Progenitor cell of endocrine pancreas (in vitro differentiated cells): ENCODE data around the gene ROR2. TPM values are rescaled to one million over a fixed set of nuclear protein-coding genes. Genes with fewer than 3 reads are reported as not detected.

Experiments used
- DNase-seq: peaks from one replicate; pipeline ENCODE4 v3.0.0; 2021; ENCODE audit warnings: low spot score; ENCODE audit not compliant: unreplicated experiment
- H3K27ac Mint-ChIP-seq: 2 replicates; pipeline ENCODE4 v1.8.0; 2021; ENCODE audit warnings: mild to moderate bottlenecking, moderate library complexity, mixed read lengths
- H3K27me3 Mint-ChIP-seq: 2 replicates; pipeline ENCODE4 v1.8.0; 2021; ENCODE audit warnings: mixed read lengths
- H3K36me3 Mint-ChIP-seq: 2 replicates; pipeline ENCODE4 v1.8.0; 2022; ENCODE audit warnings: mixed read lengths; ENCODE audit not compliant: insufficient read depth
- H3K4me1 Mint-ChIP-seq: 2 replicates; pipeline ENCODE4 v1.8.0; 2021; ENCODE audit warnings: low read depth, mixed read lengths
- H3K4me3 Mint-ChIP-seq: 2 replicates; pipeline ENCODE4 v1.8.0; 2021; ENCODE audit warnings: low read depth, mild to moderate bottlenecking, moderate library complexity, mixed read lengths
- H3K9me3 Mint-ChIP-seq: 2 replicates; pipeline ENCODE4 v1.8.0; 2021; ENCODE audit warnings: low read depth, mixed read lengths
- total RNA-seq: library from RNA; stranded (reverse); gene quantifications from 2 replicates; pipeline ENCODE4 v1.2.1, GENCODE V29; 2021
- TF ChIP-seq, protein P1 (sequence below): fragments of 200-600 bp; sonication (generic); IDR thresholded peaks from one replicate; pipeline ENCODE4 v1.5.0; 2021; ENCODE audit warnings: antibody characterized with exemption, mild to moderate bottlenecking; ENCODE audit not compliant: unreplicated experiment

The ROR2 gene
- total RNA-seq, 1 donor from 2014 or later: 23.6 TPM

DNA sequence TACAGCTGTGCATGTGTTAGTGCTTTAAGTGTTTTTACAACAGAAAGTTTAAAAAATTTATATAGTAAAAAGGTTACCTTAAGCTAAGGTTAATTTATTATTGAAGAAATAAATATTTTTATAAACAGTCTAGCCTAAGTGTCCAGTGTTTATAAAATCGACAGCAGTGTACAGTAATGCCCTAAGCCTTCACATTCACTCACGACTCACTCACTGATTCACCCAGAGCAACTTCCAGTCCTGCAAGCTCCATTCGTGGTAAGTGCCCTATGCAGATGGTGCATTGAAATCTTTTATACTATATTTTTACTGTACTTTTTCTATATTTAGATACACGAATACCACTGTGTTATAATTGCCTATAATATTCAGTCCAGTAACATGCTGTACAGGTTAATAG is 159.1 kb downstream of the ROR2 start:
- Mint-ChIP-seq H3K27ac (no peak overlapping the region), H3K4me1 (peaks cover 14% of the 10 kb centered on the region), H3K4me3 (no peak overlapping the region), H3K27me3 (no peaks in the 10 kb centered on the region), H3K9me3 (peaks cover 10% of the 10 kb centered on the region), H3K36me3 (peaks cover 5% of the 10 kb centered on the region)
- no peak for DNase-seq
- TF ChIP-seq, protein P1, sequence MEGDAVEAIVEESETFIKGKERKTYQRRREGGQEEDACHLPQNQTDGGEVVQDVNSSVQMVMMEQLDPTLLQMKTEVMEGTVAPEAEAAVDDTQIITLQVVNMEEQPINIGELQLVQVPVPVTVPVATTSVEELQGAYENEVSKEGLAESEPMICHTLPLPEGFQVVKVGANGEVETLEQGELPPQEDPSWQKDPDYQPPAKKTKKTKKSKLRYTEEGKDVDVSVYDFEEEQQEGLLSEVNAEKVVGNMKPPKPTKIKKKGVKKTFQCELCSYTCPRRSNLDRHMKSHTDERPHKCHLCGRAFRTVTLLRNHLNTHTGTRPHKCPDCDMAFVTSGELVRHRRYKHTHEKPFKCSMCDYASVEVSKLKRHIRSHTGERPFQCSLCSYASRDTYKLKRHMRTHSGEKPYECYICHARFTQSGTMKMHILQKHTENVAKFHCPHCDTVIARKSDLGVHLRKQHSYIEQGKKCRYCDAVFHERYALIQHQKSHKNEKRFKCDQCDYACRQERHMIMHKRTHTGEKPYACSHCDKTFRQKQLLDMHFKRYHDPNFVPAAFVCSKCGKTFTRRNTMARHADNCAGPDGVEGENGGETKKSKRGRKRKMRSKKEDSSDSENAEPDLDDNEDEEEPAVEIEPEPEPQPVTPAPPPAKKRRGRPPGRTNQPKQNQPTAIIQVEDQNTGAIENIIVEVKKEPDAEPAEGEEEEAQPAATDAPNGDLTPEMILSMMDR: no peak

DNA sequence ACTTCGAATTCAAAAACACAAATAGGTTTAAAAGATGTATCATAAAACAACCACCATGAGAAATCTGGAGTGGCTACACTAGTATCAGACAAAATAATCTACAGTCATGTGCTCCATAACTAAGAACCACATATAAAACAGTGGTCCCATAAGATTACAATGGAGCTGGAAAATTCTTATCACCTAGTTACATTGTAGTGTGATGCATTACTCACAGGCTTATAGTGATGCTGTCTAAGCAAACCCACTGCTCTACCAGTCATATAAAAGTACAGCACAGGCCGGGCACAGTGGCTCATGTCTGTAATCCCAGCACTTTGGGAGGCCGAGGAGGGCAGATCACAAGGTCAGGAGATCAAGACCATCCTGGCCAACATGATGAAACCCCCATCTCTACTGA is 160.1 kb downstream of the ROR2 start:
- Mint-ChIP-seq H3K4me1 (peaks cover 12% of the 10 kb centered on the region), H3K4me3 (no peak overlapping the region), H3K27ac (no peak overlapping the region), H3K36me3 (peaks cover 6% of the 10 kb centered on the region), H3K9me3 (peaks cover 10% of the 10 kb centered on the region), H3K27me3 (no peaks in the 10 kb centered on the region)
- TF ChIP-seq, protein P1: no peak
- no peak for DNase-seq

DNA sequence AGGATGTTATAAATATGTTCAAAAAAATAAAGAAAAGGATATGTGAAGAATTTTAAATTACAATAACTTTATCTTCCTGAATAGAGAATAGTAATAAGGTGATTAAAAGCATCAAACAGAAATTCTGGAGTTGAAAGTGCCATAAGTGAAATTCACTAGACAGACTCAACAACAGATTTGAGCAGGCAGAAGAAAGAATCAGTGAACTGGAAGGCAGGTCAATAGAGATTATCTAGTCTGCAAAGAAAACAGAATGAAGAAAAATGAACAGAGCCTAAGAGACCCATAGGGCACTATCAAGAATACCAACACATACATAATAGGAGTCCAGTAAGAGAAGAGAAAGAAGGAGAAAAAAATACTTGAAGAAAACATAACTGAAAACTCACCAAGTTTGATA is 162.1 kb downstream of the ROR2 start:
- peaks cover 19% of the 10 kb centered on the region for H3K4me1 Mint-ChIP-seq
- no peak overlapping the region for H3K27ac Mint-ChIP-seq
- peaks cover 10% of the 10 kb centered on the region for H3K9me3 Mint-ChIP-seq
- no peak overlapping the region for H3K4me3 Mint-ChIP-seq
- no peak for DNase-seq
- no peaks in the 10 kb centered on the region for H3K27me3 Mint-ChIP-seq
- peaks cover 6% of the 10 kb centered on the region for H3K36me3 Mint-ChIP-seq
- TF ChIP-seq, protein P1: no peak

DNA sequence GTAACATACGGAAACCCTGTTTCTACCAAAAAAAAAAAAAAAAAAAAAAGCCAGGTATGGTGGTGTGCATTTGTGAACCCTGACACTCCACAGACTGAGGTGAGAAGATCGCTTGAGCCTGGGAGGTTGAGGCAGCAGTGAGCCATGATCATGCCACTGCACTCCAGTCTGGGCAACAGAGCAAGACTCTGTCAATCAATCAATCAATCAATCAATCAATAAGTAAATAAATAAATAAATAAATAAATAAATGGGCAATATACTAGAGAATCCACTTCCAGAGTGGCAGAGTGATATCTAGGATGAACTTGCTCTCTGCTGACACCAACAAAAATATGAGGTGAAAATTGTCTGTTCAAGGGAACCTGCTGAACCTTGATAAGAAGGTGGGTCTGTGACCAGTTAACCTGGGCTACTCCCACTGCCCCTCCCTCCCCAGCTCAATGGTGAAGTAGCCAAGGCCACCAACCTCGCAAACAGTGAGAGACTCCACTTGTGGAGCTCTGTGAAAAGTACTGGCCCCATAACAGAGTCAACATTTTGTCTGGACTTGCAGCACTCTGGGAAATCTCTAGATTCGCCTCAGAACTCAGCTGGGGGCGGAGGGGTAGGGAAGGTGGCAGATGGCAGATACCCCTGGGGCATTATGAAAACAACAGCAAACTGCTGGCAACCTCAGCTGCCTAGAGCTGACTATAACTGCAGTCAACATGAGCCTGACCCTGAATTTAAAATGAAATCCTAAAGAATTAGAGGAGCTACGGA is 163.7 kb downstream of the ROR2 start:
- Mint-ChIP-seq H3K27me3 (no peaks in the 10 kb centered on the region), H3K36me3 (peaks cover 6% of the 10 kb centered on the region), H3K27ac (no peak overlapping the region), H3K4me1 (peaks cover 23% of the 10 kb centered on the region), H3K4me3 (no peak overlapping the region), H3K9me3 (peaks cover 10% of the 10 kb centered on the region)
- TF ChIP-seq, protein P1: no peak
- DNase-seq: no peak

DNA sequence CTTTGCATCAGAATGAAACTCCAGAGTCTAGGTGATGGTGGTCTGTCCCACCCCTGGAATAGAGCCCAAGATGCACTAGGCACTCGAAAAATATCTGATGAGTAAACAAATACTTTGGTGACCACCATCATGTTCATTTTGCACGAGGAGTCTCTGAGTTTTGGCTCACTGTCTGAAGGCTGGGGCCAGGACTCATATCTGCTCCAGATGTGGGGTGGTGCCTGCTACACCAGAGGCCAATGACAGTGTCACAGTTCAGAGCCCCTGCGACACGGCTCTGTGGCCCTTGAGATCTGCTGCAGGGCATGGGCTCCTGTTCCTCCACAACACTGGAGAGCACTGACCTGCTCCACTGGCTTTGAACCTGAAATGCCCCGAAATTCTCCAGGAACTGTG is 164.6 kb downstream of the ROR2 start:
- peaks cover 10% of the 10 kb centered on the region for H3K9me3 Mint-ChIP-seq
- TF ChIP-seq, protein P1: no peak
- H3K4me3 Mint-ChIP-seq: no peak overlapping the region
- no peak for DNase-seq
- H3K27ac Mint-ChIP-seq: no peak overlapping the region
- H3K36me3 Mint-ChIP-seq: peaks cover 6% of the 10 kb centered on the region
- H3K4me1 Mint-ChIP-seq: peaks cover 23% of the 10 kb centered on the region
- no peaks in the 10 kb centered on the region for H3K27me3 Mint-ChIP-seq
